Left ventricle myocardium superior (tissue), 1 donor: ENCODE data around the gene UFSP2. TPM values are rescaled to one million over a fixed set of nuclear protein-coding genes. Genes with fewer than 3 reads are reported as not detected.

Experiments
- ATAC-seq: fragments of 200-7000 bp; cut with Tn5 transposase; one replicate; pipeline ENCODE4 v1.9.1; 2020; ENCODE audit warnings: mild to moderate bottlenecking, moderate library complexity
- DNase-seq: peaks from one replicate; pipeline ENCODE4 v3.0.0-alpha.2; 2020
- intact Hi-C: fragments of 100-400 bp; cut with micrococcal nuclease; formaldehyde crosslinking; loops from one replicate; pipeline ENCODE4 v1.11.0; 2022
- total RNA-seq: library from RNA; stranded (reverse); fragmentation: NEBNext Ultra II Directional; extraction: Animal tissue kit (Norgen Biotek cat#: 25700); gene quantifications from one replicate; pipeline ENCODE4 v1.2.1, GENCODE V29; 2021
- donor health status: DM: no; HTN: yes; CAD: no; lungs with severe emphysema.

UFSP2 gene
- total RNA-seq, 1 donor from 2014 or later, result 48.5 TPM

- ATAC-seq (no peak), DNase-seq (no peak)
- intact Hi-C loops, result no loop called here
These were observed 12.0 kb upstream of the UFSP2 start for GRCh38 chr4:185437809-185438208.

GRCh38 chr4:185435466-185435865 is 9.7 kb upstream of the UFSP2 start:
- DNase-seq (no peak), ATAC-seq (no peak)

GRCh38 chr4:185429660-185430059 is 3.9 kb upstream of the UFSP2 start:
- intact Hi-C loops, result no loop called here
- DNase-seq (no peak), ATAC-seq (no peak)

More at GRCh38 chr4:185435466-185435865, 9.7 kb upstream of the UFSP2 start:
- intact Hi-C loops, result no loop called here

GRCh38 chr4:185426960-185427688 is 1.4 kb upstream of the UFSP2 start:
- no peak for ATAC-seq
- DNase-seq, result no peak
- intact Hi-C loops, result no loop called here

GRCh38 chr4:185424905-185425646 is 688 bp downstream of the UFSP2 start:
- ATAC-seq, result peak; percentile 57
- DNase-seq, result no peak
- intact Hi-C loops, result no loop called here

GRCh38 chr4:185421366-185422124 is 4.2 kb downstream of the UFSP2 start:
- no peak for ATAC-seq
- no peak for DNase-seq
- intact Hi-C loops, result no loop called here

GRCh38 chr4:185416955-185417354 is 8.8 kb downstream of the UFSP2 start:
- no peak for DNase-seq
- intact Hi-C loops, result no loop called here
- peak; percentile 78 for ATAC-seq

- DNase-seq, result no peak
- intact Hi-C loops, result no loop called here
- no peak for ATAC-seq
These were observed 13.4 kb downstream of the UFSP2 start for GRCh38 chr4:185412412-185412811.

- DNase-seq (no peak), ATAC-seq (no peak)
- intact Hi-C loops, result no loop called here
These were observed 13.9 kb downstream of the UFSP2 start for GRCh38 chr4:185411849-185412248.

GRCh38 chr4:185408432-185408831 is 17.3 kb downstream of the UFSP2 start:
- intact Hi-C loops, result no loop called here
- no peak for DNase-seq
- no peak for ATAC-seq

- intact Hi-C loops, result no loop called here
These were observed 20.3 kb downstream of the UFSP2 start for GRCh38 chr4:185405296-185405999.

GRCh38 chr4:185404031-185404430 is 21.7 kb downstream of the UFSP2 start:
- ATAC-seq (no peak), DNase-seq (no peak)
- intact Hi-C loops, result no loop called here

More at GRCh38 chr4:185405296-185405999, 20.3 kb downstream of the UFSP2 start:
- no peak for DNase-seq
- ATAC-seq, result no peak

GRCh38 chr4:185399466-185399865 is 26.3 kb downstream of the UFSP2 start:
- DNase-seq, result no peak
- intact Hi-C loops, result no loop called here
- ATAC-seq, result no peak

GRCh38 chr4:185398618-185399017 is 27.1 kb downstream of the UFSP2 start:
- ATAC-seq (no peak), DNase-seq (no peak)
- intact Hi-C loops, result no loop called here

GRCh38 chr4:185396724-185397385 is 28.9 kb downstream of the UFSP2 start, which contains the start of gene ANKRD37:
TSS of gene ANKRD37 (plus strand) at chr4:185396841. CDS start at chr4:185396924, 83 bp downstream.
- ATAC-seq, result peak; percentile 32
- peak; percentile 56 for DNase-seq
- intact Hi-C loops, result no loop called here

GRCh38 chr4:185395956-185396723 is 29.6 kb downstream of the UFSP2 start:
- intact Hi-C loops, result no loop called here
- DNase-seq, result peak; percentile 99
- ATAC-seq, result peak; percentile 97

- ATAC-seq, result no peak
- intact Hi-C loops, result no loop called here
- no peak for DNase-seq
These were observed 30.4 kb downstream of the UFSP2 start, which contains the start of gene LRP2BP for GRCh38 chr4:185395238-185395955. TSS of gene LRP2BP (minus strand) at chr4:185395924. CDS start at chr4:185378186, 17,738 bp downstream.
